GM10248 (cell line): ENCODE data around the gene ATAD5.
"Not testable (repeated sequence)": the region's sequence is repeated elsewhere in the genome, so short reads cannot be mapped to it uniquely, and the experiment has no call there.

Experiments used
- CTCF ChIA-PET: fragments of 300-600 bp; sonication (Branson Sonifier 250); formaldehyde crosslinking; extraction: SDS; loops from one replicate; lab custom pipeline; 2021; ENCODE audit warnings: antibody characterized with exemption; lab: Yijun Ruan, JAX
- POLR2A ChIA-PET: fragments of 350-650 bp; sonication (Branson Sonifier 250); formaldehyde crosslinking; extraction: SDS; loops from one replicate; lab custom pipeline; 2020; ENCODE audit warnings: antibody characterized with exemption; lab: Yijun Ruan, JAX
- DNase-seq: peaks from one replicate; pipeline ENCODE4 v3.0.0; 2012; ENCODE audit errors: extremely low spot score
- TF ChIP-seq, protein P1 (sequence below): IDR thresholded peaks from 2 replicates; pipeline ENCODE4 v1.5.1; 2012; ENCODE audit warnings: mild to moderate bottlenecking, low read depth; ENCODE audit errors: extremely low read depth, missing control alignments, control extremely low read depth

Gene ATAD5

GRCh38 chr17:30812218-30813177 is 19.3 kb upstream of the ATAD5 start:
- POLR2A ChIA-PET: no interaction called here
- TF ChIP-seq, protein P1, sequence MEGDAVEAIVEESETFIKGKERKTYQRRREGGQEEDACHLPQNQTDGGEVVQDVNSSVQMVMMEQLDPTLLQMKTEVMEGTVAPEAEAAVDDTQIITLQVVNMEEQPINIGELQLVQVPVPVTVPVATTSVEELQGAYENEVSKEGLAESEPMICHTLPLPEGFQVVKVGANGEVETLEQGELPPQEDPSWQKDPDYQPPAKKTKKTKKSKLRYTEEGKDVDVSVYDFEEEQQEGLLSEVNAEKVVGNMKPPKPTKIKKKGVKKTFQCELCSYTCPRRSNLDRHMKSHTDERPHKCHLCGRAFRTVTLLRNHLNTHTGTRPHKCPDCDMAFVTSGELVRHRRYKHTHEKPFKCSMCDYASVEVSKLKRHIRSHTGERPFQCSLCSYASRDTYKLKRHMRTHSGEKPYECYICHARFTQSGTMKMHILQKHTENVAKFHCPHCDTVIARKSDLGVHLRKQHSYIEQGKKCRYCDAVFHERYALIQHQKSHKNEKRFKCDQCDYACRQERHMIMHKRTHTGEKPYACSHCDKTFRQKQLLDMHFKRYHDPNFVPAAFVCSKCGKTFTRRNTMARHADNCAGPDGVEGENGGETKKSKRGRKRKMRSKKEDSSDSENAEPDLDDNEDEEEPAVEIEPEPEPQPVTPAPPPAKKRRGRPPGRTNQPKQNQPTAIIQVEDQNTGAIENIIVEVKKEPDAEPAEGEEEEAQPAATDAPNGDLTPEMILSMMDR: no peak
- no peak for DNase-seq
- CTCF ChIA-PET: interaction anchor here (2.8 to 3.8 kb wide), 2 partner anchors 12 kb away, joined by 16 to 38 read pairs; partner anchors contain the start of gene CRLF3

- CTCF ChIA-PET: interaction anchor here (2.8 kb wide), 1 partner anchor 10 kb away, joined by 16 read pairs; the partner anchor contains the start of gene CRLF3
- POLR2A ChIA-PET, DNase-seq: not testable (repeated sequence)
Measured at GRCh38 chr17:30814236-30814635, 17.5 kb upstream of the ATAD5 start.

DNA sequence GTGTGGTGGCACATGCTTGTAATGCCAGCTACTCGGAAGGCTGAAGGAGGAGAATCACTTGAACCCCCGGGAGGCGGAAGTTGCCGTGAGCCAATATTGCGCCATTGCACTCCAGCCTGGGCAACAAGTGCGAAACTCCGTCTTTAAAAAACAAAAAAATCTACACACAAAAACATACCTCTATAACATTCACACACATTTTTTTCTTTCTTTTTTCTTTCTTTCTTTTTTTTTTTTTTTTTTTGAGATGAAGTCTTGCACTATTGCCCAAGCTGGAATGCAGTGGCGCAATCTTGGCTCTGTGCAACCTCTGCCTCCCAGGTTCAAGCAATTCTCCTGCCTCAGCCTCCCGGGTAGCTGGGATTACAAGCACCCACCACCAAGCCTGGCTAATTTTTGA is 16.9 kb upstream of the ATAD5 start:
- POLR2A ChIA-PET, DNase-seq: not testable (repeated sequence)
- CTCF ChIA-PET: interaction anchor here (1.5 to 2.8 kb wide), 2 partner anchors 10 to 16 kb away, joined by 4 to 16 read pairs; partner anchors contain the start of gene CRLF3

- CTCF ChIA-PET: interaction anchor here (1.5 kb wide), 1 partner anchor 15 kb away, joined by 4 read pairs; no protein-coding TSS in a partner anchor
- POLR2A ChIA-PET: no interaction called here
- TF ChIP-seq, protein P1: no peak
- DNase-seq: no peak
Measured at GRCh38 chr17:30816165-30816564, 15.6 kb upstream of the ATAD5 start.

DNA sequence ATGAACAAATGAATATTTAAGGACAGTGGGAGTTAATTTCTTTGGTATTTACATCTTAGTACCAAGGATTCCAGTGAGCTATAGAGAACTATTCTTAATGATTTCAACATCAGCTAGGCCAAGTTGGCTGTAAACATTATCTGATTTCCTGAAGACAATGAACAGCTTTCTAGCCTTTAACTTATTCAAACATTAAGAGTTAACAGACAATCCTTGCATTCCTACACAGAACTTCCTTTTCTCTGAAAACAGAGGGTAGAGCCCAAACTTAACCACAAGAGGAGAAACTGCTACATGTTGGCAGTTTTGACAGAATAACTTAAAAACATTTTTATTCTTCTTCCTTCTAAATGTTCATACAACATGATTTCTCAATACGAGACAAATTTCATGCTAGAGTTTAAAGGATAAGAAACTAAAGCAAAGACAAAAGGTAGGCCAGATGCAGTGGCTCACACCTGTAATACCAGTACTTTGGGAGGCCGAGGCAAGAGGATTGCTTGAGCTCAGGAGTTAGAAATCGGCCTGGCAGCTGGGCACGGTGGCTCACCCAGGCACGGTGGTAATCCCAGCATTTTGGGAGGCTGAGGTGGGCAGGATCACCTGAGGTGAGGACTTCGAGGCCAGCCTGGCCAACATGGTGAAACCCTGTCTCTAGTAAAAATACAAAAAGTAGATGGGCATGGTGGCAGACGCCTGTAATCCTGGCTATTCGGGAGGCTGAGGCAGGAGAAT is 11.6 kb upstream of the ATAD5 start:
- POLR2A ChIA-PET: interaction anchor here (0.6 kb wide), 1 partner anchor 10 kb away, joined by 3 read pairs; no protein-coding TSS in a partner anchor
- CTCF ChIA-PET: interaction anchor here (0.9 to 3.3 kb wide), 3 partner anchors 9 to 15 kb away, joined by 3 to 19 read pairs (median 3); no protein-coding TSS in a partner anchor
- no peak for DNase-seq
- TF ChIP-seq, protein P1: no peak

GRCh38 chr17:30821871-30822723 is 9.7 kb upstream of the ATAD5 start:
- no peak for DNase-seq
- POLR2A ChIA-PET: no interaction called here

GRCh38 chr17:30822919-30823318 is 8.8 kb upstream of the ATAD5 start:
- POLR2A ChIA-PET, DNase-seq: not testable (repeated sequence)
- CTCF ChIA-PET: interaction anchor here (3.0 to 3.6 kb wide), 2 partner anchors 9 to 13 kb away, joined by 16 to 38 read pairs; no protein-coding TSS in a partner anchor

More at GRCh38 chr17:30821871-30822723, 9.7 kb upstream of the ATAD5 start:
- TF ChIP-seq, protein P1: no peak
- CTCF ChIA-PET: interaction anchor here (3.3 kb wide), 1 partner anchor 12 kb away, joined by 19 read pairs; no protein-coding TSS in a partner anchor
